Nucleus accumbens (tissue), 56 donors: ENCODE data around the gene FXYD6.

Experiments
- DNase-seq, 56 donors: peaks; one replicate each; lab custom pipeline; 2025; lab: John Stamatoyannopoulos, UW

FXYD6 gene

GRCh38 chr11:117910941-117911655 is 34.6 kb upstream of the FXYD6 start:
- no peak for DNase-seq

GRCh38 chr11:117910525-117910924 is 34.1 kb upstream of the FXYD6 start:
- DNase-seq: no peak

- peak in 1 of 56 donors; percentile 16 for DNase-seq
These were observed 33.3 kb upstream of the FXYD6 start for GRCh38 chr11:117909611-117910382.

GRCh38 chr11:117908959-117909610 is 32.6 kb upstream of the FXYD6 start:
- DNase-seq: no peak

GRCh38 chr11:117908109-117908895 is 31.8 kb upstream of the FXYD6 start:
- no peak for DNase-seq

- DNase-seq: peak in 43 of 56 donors; percentile 9 to 89 (median 48)
These were observed 31.0 kb upstream of the FXYD6 start for GRCh38 chr11:117907276-117908108.

GRCh38 chr11:117906710-117907109 is 30.3 kb upstream of the FXYD6 start:
- DNase-seq: no peak

GRCh38 chr11:117906126-117906525 is 29.7 kb upstream of the FXYD6 start:
- DNase-seq: no peak

- no peak for DNase-seq
These were observed 29.1 kb upstream of the FXYD6 start for GRCh38 chr11:117905524-117905923.

GRCh38 chr11:117903505-117904382 is 27.3 kb upstream of the FXYD6 start:
- no peak for DNase-seq

- DNase-seq: no peak
These were observed 25.8 kb upstream of the FXYD6 start for GRCh38 chr11:117902001-117902845.

GRCh38 chr11:117901601-117902000 is 25.1 kb upstream of the FXYD6 start:
- no peak for DNase-seq

GRCh38 chr11:117900720-117901440 is 24.4 kb upstream of the FXYD6 start:
- no peak for DNase-seq

GRCh38 chr11:117900121-117900648 is 23.7 kb upstream of the FXYD6 start:
- no peak for DNase-seq

- DNase-seq: no peak
These were observed 21.6 kb upstream of the FXYD6 start for GRCh38 chr11:117898059-117898458.

GRCh38 chr11:117892651-117893050 is 16.2 kb upstream of the FXYD6 start:
- no peak for DNase-seq

- no peak for DNase-seq
These were observed 14.9 kb upstream of the FXYD6 start for GRCh38 chr11:117891362-117891761.
